Measurements from ENCODE around the gene ANKRD33. TPM values are rescaled to one million over a fixed set of nuclear protein-coding genes. Genes with fewer than 3 reads are reported as not detected.

The ANKRD33 gene
- total RNA-seq, 4 donors from 2014 or later = 0.14 to 2.9 (median 0.27) TPM; not detected in 1

- Histone ChIP-seq H3K27ac (no peak overlapping the region), H3K27me3 (no peaks in the 10 kb centered on the region), H3K4me3 (no peak overlapping the region), H3K9me3 (no peaks in the 10 kb centered on the region), H3K4me1 (no peaks in the 10 kb centered on the region), H3K36me3 (no peaks in the 10 kb centered on the region)
- intact Hi-C loops (cut with DNase I; ENCODE audit: low total_unique reads) = no loop called here
- no peak for DNase-seq
- TF ChIP-seq CTCF (IDR thresholded peaks at IDR 0.05) (no peak), POLR2A (IDR thresholded peaks at IDR 0.05) (no peak)
Measured at GRCh38 chr12:51890511-51891171, 2.7 kb downstream of the ANKRD33 start.

GRCh38 chr12:51891843-51892242, 3.9 kb downstream of the ANKRD33 start:
- H3K36me3 ChIP-seq = no peaks in the 10 kb centered on the region
- no peaks in the 10 kb centered on the region for H3K9me3 ChIP-seq
- H3K4me1 ChIP-seq = no peaks in the 10 kb centered on the region
- intact Hi-C loops (cut with DNase I; ENCODE audit: low total_unique reads) = no loop called here
- H3K27ac ChIP-seq = no peak overlapping the region
- no peak overlapping the region for H3K4me3 ChIP-seq
- H3K27me3 ChIP-seq = no peaks in the 10 kb centered on the region
- peak in 3 of 4 experiments; percentile 14 to 20 (median 18) for TF ChIP-seq CTCF (IDR thresholded peaks at IDR 0.05)
- TF ChIP-seq POLR2A (IDR thresholded peaks at IDR 0.05) = no peak
- no peak for DNase-seq

- H3K4me1 ChIP-seq = no peaks in the 10 kb centered on the region
- H3K4me3 ChIP-seq = no peak overlapping the region
- no peaks in the 10 kb centered on the region for H3K27me3 ChIP-seq
- H3K27ac ChIP-seq = no peak overlapping the region
- no peaks in the 10 kb centered on the region for H3K9me3 ChIP-seq
- no peaks in the 10 kb centered on the region for H3K36me3 ChIP-seq
- intact Hi-C loops (cut with DNase I; ENCODE audit: low total_unique reads) = no loop called here
- TF ChIP-seq POLR2A (IDR thresholded peaks at IDR 0.05) (no peak), CTCF (IDR thresholded peaks at IDR 0.05) (no peak)
- DNase-seq = no peak
Measured at GRCh38 chr12:51893786-51894185, 5.9 kb downstream of the ANKRD33 start.

GRCh38 chr12:51895378-51896135, 7.7 kb downstream of the ANKRD33 start:
- Histone ChIP-seq H3K27me3 (no peaks in the 10 kb centered on the region), H3K4me3 (no peak overlapping the region), H3K9me3 (no peaks in the 10 kb centered on the region), H3K27ac (peak overlapping the region in 1 of 2 donors; percentile 29), H3K36me3 (no peaks in the 10 kb centered on the region), H3K4me1 (no peaks in the 10 kb centered on the region)
- no peak for TF ChIP-seq POLR2A (IDR thresholded peaks at IDR 0.05)
- TF ChIP-seq CTCF (IDR thresholded peaks at IDR 0.05) = no peak
- no peak for DNase-seq
- intact Hi-C loops (cut with DNase I; ENCODE audit: low total_unique reads) = no loop called here

GRCh38 chr12:51896236-51896635, 8.3 kb downstream of the ANKRD33 start:
- no peaks in the 10 kb centered on the region for H3K4me1 ChIP-seq
- no peaks in the 10 kb centered on the region for H3K9me3 ChIP-seq
- peak overlapping the region in 1 of 2 donors; percentile 63 for H3K27ac ChIP-seq
- DNase-seq = no peak
- no peak for TF ChIP-seq CTCF (IDR thresholded peaks at IDR 0.05)
- TF ChIP-seq POLR2A (IDR thresholded peaks at IDR 0.05) = no peak
- H3K27me3 ChIP-seq = no peaks in the 10 kb centered on the region
- intact Hi-C loops (cut with DNase I; ENCODE audit: low total_unique reads) = no loop called here
- H3K4me3 ChIP-seq = no peak overlapping the region
- no peaks in the 10 kb centered on the region for H3K36me3 ChIP-seq
